Measurements from ENCODE around the gene UQCRC1.
"Not testable (repeated sequence)": the region's sequence is repeated elsewhere in the genome, so short reads cannot be mapped to it uniquely, and the experiment has no call there.

UQCRC1 gene

DNA sequence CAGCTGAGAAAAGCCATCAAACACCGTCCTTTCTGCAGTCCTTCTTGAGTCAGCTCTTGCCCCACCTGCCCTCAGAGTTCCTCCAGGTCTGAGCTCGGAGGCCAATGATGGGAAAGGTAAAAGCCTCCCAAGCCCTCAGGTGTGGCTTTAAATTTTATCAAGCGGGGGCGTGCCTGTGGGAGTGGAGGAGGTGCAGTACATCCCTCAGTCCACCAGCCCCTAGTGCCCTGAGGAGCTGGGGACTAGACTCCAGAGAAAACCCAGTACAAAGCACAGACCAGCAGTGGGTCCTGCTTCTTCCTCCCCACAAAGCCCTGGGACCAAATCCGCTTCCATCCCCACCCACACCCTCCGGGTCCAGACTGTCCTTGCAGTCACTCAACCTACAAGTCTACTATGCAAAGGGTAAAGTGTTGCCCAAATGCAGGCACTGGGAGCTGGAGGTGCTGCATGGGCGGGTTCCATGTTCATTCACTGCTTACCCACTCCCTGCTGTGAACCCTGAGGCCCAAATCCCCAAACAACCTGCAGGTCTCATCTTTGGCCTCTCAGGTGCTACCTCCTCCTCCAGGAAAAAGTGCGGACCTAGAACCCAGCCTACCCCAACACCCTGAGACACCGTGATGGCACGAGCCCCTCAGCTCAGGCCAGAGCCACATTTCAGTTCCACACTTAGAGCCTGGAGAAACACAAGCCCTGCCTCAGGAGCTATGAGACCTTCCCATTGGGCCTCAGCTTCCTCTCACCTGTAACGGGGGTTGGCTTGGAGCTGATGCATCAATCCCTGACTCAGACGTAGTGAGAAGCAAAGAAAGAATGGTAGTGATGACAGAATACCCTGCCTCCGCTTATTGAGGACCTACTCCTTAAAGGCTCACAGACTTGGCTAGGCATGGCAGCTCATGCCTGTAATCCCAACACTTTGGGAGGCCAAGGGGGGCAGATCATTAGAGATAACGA lies 55.3 kb downstream of the UQCRC1 start:
- no peak for DNase-seq

DNA sequence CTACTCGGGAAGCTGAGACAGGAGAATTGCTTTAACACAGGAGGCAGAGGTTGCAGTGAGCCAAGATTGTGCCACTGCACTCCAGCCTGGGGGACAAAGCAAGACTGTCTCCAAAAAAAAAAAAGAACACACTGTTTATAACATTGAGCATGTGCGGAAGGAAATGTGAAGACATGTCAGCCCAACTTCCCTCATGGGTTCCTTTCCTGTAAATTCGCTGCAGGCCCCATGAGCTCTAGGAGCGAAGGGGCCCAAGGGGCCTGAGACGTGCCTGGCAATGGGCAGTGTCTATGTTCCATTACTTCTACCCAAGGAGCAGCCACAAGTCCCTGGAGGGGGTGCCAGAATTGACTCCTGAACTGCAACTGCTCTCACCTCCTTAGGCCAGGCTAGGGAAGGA lies 56.1 kb downstream of the UQCRC1 start:
- DNase-seq = no peak

- no peak for DNase-seq
Measured at GRCh38 chr3:48552111-48552951, 57.1 kb downstream of the UQCRC1 start.

GRCh38 chr3:48551651-48552050 lies 57.8 kb downstream of the UQCRC1 start:
- not testable (repeated sequence) for DNase-seq
